Measurements from ENCODE around the gene PRKD1.

PRKD1 gene

DNA sequence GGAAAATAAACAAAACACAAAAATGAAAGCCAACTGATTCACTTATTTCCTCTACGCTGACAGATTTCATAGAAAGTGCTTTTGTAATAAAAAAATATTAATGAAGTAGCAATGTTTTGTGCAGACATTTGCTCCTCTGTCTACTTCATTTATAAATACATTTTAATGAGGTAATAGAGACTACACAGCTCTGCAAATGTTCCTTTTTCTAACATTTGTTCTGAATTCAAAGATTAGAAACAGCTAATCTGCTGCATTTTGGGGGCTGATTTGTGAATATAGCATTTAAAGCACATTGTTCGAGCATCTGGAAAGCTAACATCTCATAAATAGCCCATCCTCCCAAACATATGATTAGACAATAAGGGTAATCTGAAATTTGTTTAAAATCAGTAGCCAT, 97.8 kb downstream of the PRKD1 start:
- no peak for DNase-seq

DNA sequence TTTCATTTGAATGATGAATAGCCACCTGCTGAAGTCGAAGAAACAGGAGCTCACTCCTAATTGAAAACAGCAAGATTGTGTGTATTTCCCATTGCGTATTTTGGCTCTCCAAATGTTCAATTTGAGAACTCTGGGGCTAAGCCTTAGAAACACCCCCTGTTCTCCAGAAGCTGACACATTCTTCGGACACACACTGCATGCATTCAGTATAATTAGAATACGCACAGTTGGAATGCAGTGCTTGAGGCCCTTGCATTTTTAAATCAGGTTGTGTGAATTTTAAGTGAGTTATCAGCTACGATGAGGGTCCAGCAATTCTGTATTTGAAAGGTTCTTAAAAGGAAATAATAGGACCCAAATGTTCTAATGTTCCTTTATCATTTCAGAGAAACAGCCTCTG, 103.8 kb downstream of the PRKD1 start:
- no peak for DNase-seq

DNA sequence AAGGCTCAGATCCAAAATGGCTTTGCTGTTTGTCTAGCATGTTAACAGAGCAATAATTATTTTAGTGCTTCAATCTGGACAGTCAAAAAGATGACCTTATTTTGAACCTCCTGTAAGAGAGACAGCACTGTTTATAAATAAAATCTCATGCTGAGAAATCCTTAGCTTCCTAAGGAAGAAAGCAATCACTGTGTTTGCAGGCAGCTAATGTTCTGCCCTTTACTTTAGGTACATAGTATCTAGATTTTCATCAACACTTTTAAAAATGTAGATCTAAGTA, 105.3 kb downstream of the PRKD1 start:
- DNase-seq, result no peak

DNA sequence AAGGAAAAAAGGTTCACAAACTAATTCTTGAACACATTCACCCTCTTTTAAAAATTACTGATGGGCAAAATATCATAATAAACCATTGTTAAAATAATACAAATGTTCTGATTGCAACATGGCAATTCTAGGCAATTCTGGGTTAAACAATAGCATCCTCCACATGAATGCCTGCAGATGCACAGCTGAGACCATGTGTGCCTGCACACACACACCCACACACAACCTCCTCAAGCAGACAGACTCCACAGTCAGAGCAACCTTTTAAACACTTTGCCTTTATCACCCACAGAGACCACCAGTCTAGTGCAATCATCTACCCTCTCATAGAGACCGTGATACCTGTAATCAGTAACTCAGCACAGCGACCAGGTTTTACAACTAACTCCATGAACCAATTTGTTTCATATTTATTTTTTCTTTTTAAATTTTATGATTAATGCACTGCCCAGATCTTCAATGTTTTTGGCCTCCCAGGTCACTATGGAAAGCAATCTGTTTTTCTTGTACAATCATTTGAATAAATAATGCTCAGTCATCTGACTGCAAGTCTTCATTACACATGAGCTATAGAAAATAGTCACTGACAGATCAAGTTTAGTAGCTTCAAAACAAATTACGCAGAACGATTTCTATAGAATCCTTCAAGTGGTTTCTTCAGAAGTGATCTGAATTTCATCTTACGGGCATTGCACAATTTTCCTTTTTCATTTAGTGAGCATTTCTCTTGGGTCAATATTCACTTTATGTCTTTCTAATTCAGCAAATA, 105.8 kb downstream of the PRKD1 start:
- DNase-seq, result no peak

- no peak for DNase-seq
Observed at GRCh38 chr14:29821242-29821641, 106.4 kb downstream of the PRKD1 start.

DNA sequence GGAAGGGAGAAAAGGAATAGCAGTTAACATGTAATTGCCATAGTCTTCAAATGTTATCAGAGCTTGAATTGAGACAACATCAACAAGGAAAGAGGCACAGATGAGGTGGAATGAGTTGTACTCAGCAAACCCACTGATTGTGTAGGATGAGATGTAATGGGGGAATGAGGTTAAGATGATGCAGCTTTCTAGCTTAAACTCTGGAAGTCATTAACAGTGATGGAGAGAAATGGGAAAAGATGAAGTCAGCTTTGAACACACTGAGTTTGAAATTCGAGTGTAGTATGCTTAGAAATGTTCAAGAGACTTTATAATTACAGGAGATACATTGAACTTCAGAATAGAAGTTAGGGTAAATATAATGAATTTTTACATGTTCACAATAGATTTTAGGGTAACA, 106.9 kb downstream of the PRKD1 start:
- no peak for DNase-seq

DNA sequence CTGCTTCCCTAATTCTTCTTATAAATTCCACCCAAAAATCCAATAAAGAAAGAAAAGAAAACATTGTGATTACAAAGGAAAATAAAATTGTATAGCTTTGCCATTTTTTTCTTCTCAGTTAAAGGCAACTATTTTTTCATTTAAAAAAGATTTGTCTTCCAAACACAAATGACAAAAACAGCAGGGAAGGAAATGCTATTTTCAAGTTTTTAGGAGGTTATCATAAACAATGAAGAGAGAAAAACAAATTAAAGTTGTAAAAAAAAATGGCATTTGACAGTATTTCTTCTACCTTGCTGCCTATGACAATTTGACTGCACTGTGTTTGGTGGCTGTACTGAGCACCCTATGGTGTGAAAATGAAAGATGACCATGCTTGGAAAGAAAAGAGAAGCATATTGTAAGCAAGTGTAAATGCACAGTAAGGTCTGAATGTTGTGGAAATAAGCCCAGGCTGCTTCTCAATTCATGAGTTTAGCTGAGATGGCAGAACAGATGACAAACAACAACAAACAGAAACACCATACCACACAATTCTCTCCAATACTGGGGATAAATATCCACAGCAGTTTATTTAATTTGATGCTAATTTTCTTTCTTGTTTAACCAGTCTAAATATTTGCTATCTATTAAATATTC, 109.8 kb downstream of the PRKD1 start:
- no peak for DNase-seq

DNA sequence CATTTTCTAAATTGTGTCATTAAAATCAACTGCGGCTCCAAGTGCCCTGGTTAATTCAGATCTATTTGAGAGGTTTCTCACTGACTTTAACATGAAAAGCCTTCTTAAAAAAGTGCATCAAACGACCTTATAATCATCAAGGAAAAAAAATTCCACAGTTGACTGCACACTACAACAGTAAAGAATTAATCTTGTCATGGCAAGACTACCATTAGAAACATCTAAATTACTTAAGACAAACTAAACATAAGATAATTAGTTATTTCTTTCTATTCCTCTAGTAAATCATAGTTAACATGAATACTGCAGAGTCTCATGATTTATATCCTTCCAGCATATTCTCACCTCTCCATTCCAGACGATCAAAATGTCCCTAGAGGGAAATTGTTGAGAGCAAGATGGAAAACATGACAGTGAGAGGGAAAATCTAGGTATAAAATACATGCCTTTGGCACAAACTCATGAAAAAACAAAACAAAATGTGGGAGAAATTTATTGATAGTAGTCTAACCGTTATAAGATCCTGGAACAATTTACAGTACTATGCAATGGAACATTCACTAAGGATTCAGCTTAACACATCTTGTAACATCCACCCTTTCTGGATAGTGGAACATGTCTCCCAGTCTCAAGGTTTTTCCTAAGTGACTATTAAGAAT, 112.5 kb downstream of the PRKD1 start:
- DNase-seq, result no peak

- DNase-seq, result no peak
Observed at GRCh38 chr14:29814156-29815015, 113.3 kb downstream of the PRKD1 start.

GRCh38 chr14:29810682-29811081, 117.0 kb downstream of the PRKD1 start:
- DNase-seq, result no peak

- no peak for DNase-seq
Observed at GRCh38 chr14:29810064-29810463, 117.6 kb downstream of the PRKD1 start.

GRCh38 chr14:29806124-29806517, 121.5 kb downstream of the PRKD1 start:
- no peak for DNase-seq

GRCh38 chr14:29805415-29806123, 122.1 kb downstream of the PRKD1 start:
- no peak for DNase-seq

DNA sequence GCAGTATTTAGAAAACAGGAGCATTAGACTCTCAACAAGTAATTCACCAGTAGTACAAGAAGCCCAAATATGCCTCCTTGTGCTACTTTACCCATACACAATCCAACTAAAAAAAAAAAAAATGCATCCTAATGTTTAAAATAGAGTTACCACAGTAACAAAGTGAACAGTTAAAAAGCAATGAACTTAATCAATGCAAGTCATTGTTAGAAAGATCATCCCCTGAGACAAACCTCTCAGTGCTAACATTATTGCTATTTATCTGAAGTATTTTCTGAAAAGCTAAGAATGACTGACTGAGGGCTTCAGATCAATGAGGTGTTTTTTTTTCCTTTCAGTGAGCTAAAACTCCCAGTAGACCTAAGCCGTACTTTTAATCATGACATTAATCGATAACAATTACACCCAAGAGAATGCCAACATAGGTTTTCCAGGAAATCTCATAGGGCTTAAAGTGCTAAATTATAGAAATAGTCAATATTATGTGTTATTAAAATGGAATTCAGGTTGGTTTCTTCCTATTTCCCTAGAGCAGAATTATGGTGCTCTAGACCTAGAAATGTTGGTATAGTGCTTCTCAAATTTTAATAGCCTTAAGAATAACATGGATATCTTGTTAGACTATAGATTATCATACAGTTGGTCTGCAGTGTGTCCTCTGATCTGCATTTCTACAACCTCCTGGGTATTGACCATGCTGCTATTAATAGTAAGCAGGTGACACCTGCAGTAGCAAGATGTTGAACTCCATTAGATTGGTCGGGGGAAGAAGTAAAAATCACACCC, 123.0 kb downstream of the PRKD1 start:
- no peak for DNase-seq

DNA sequence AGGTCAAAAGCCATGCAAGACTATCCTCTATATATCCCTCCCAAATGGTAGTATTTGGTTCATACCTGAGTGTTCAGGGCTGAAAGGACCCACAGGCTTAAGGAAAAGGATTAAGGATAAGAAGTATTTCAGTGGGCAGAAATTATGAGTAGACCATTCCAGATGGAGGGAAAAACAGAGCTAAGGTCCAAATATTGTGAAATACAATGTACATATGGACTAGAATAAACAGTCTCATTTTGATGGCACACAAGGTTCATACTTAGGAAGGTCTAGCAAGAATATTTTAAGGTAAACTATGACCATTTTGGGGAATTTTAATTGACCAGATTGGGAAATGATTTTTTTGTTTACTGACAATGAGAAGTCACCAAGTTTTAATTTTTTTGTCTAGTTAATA, 124.6 kb downstream of the PRKD1 start:
- DNase-seq, result no peak

DNA sequence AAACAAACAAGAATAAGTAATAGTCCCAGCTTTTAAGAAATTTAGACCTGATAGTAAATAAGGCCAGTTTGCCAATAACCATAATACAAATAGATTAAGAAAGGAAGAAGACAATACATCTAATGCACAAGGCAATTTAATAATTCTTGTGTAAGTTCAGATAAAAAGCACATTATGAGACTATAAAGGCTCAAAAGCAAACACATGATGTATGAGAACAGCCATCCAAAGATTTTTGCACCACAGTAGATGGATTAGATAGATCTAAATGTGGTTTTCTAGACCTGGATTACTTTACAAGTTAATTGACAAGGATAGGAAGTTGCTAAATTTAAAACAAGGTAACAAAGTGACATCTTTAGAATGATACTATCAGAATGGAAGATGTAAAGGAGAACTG, 125.4 kb downstream of the PRKD1 start:
- no peak for DNase-seq

DNA sequence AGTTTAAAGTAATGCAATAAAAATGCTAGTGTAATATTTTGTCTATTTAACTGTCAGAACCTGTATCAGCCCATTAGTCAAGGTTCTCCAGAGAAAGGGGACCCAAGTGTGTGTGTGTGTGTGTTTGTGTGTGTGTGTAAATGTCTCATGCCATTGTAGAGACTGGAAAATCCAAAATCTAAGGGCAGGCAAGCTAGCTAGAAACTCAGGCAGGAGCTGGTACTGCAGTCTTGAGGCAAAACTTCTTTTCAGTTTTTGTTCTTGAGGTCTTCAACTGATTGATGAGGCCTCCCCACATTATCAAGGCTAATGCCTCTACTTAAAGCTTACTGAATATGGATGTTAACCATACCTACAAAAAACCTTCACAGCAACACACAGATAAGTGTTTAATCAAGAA, 126.7 kb downstream of the PRKD1 start:
- DNase-seq, result no peak

- DNase-seq, result no peak
Observed at GRCh38 chr14:29799464-29800095, 128.1 kb downstream of the PRKD1 start.

- DNase-seq, result no peak
Observed at GRCh38 chr14:29798811-29799210, 128.8 kb downstream of the PRKD1 start.

GRCh38 chr14:29798108-29798663, 129.5 kb downstream of the PRKD1 start:
- DNase-seq, result no peak

GRCh38 chr14:29796853-29797252, 130.8 kb downstream of the PRKD1 start:
- DNase-seq, result no peak
